ENCODE measurements around the gene EML4. TPM values are rescaled to one million over a fixed set of nuclear protein-coding genes. Genes with fewer than 3 reads are reported as not detected.

EML4 gene
- total and polyA plus RNA-seq, 2 of the 13 experiments (the other 11 are each of a cell fraction or from before 2014, with no cell fraction given) = 243 to 476 TPM

GRCh38 chr2:42132966-42133641 lies 36.0 kb upstream of the EML4 start (continued):
- TF ChIP-seq ZNF616 (CRISPR knock-in tag; IDR thresholded peaks at IDR 0.05; ENCODE audit: low read depth) (peak; percentile 97), ZBTB26 (CRISPR knock-in tag; IDR thresholded peaks at IDR 0.05; ENCODE audit: borderline replicate concordance) (peak; percentile 75; the same call in 1 of the 2 replicates), DDIT3 (CRISPR knock-in tag; IDR thresholded peaks at IDR 0.05) (peak; percentile 73; the same call in 1 of the 2 replicates), GTF3A (CRISPR knock-in tag; conservative IDR thresholded peaks at IDR 0.05) (0 out of 2 replicates have a peak, but pooled peaks have one; percentile 35), ZNF329 (CRISPR knock-in tag; IDR thresholded peaks at IDR 0.05; ENCODE audit: low read depth) (peak; percentile 88; the same call in 1 of the 2 replicates), ZNF276 (CRISPR knock-in tag; IDR thresholded peaks at IDR 0.05; ENCODE audit: low read depth) (peak; percentile 95; the same call in 1 of the 2 replicates), ZNF317 (CRISPR knock-in tag; IDR thresholded peaks at IDR 0.05) (peak; percentile 74), KLF6 (CRISPR knock-in tag; IDR thresholded peaks at IDR 0.05) (peak; percentile 70; the same call in 1 of the 2 replicates), ZNF550 (CRISPR knock-in tag; IDR thresholded peaks at IDR 0.05; ENCODE audit: borderline replicate concordance) (0 out of 2 replicates have a peak, but pooled peaks have one; percentile 67), PPARG (CRISPR knock-in tag; conservative IDR thresholded peaks at IDR 0.05) (peak; percentile 91), KLF12 (CRISPR knock-in tag; IDR thresholded peaks at IDR 0.05; ENCODE audit: borderline replicate concordance) (0 out of 2 replicates have a peak, but pooled peaks have one; percentile 53), HNF4A (CRISPR knock-in tag; IDR thresholded peaks at IDR 0.05) (peak; percentile 88), ZNF30 (CRISPR knock-in tag; IDR thresholded peaks at IDR 0.05) (no peak), ARID5B (CRISPR knock-in tag; IDR thresholded peaks at IDR 0.05) (peak; percentile 98), ZNF780A (CRISPR knock-in tag; IDR thresholded peaks at IDR 0.05) (peak; percentile 64; the same call in 1 of the 2 replicates), ZNF670 (CRISPR knock-in tag; IDR thresholded peaks at IDR 0.05; ENCODE audit: borderline replicate concordance) (peak; percentile 95; the same call in 1 of the 2 replicates), TBX3 (IDR thresholded peaks at IDR 0.05; ENCODE audit: borderline replicate concordance) (peak; percentile 86), IRF2 (CRISPR knock-in tag; IDR thresholded peaks at IDR 0.05) (peak; percentile 95; the same call in 1 of the 2 replicates), ZNF775 (CRISPR knock-in tag; IDR thresholded peaks at IDR 0.05; ENCODE audit: borderline replicate concordance) (no peak), ZFP1 (CRISPR knock-in tag; IDR thresholded peaks at IDR 0.05) (peak; percentile 88), ZNF563 (CRISPR knock-in tag; IDR thresholded peaks at IDR 0.05) (peak; percentile 92; the same call in 1 of the 2 replicates)

Measured in HepG2 (cell line).